NCI-H146 (cell line): ENCODE measurements around the gene DLX5.
"Not testable (repeated sequence)": the region's sequence is repeated elsewhere in the genome, so short reads cannot be mapped to it uniquely, and the experiment has no call there.

Source experiments
- DNase-seq: peaks from one replicate; lab custom pipeline; 2025; lab: John Stamatoyannopoulos, UW

DLX5 gene

GRCh38 chr7:97024209-97025129 lies at the start of gene DLX5:
Gene DLX5 (minus strand): TSS chr7:97024831. CDS start chr7:97024623, 208 bp downstream.
- DNase-seq, result peak; percentile 98

- DNase-seq, result not testable (repeated sequence)
Observed at GRCh38 chr7:97072025-97072424, 47.4 kb upstream of the DLX5 start.

GRCh38 chr7:97064972-97065587 lies 40.4 kb upstream of the DLX5 start:
- DNase-seq, result peak; percentile 74

GRCh38 chr7:97064020-97064419 lies 39.4 kb upstream of the DLX5 start:
- DNase-seq, result no peak

GRCh38 chr7:97043281-97043680 lies 18.6 kb upstream of the DLX5 start:
- DNase-seq, result no peak

GRCh38 chr7:97039374-97040065 lies 14.9 kb upstream of the DLX5 start:
- DNase-seq, result no peak

- DNase-seq, result not testable (repeated sequence)
Observed at GRCh38 chr7:97034213-97034852, 9.7 kb upstream of the DLX5 start.

- peak; percentile 94 for DNase-seq
Observed at GRCh38 chr7:97027427-97028234, 3.0 kb upstream of the DLX5 start.

- no peak for DNase-seq
Observed at GRCh38 chr7:97026715-97027426, 2.2 kb upstream of the DLX5 start.

GRCh38 chr7:97025983-97026714 lies 1.5 kb upstream of the DLX5 start:
- no peak for DNase-seq

GRCh38 chr7:97025130-97025499 lies 484 bp upstream of the DLX5 start:
- DNase-seq, result no peak

GRCh38 chr7:97022491-97023306 lies 1.9 kb downstream of the DLX5 start:
- no peak for DNase-seq

- no peak for DNase-seq
Observed at GRCh38 chr7:97021747-97022490, 2.7 kb downstream of the DLX5 start.

- no peak for DNase-seq
Observed at GRCh38 chr7:97020996-97021746, 3.5 kb downstream of the DLX5 start.

- DNase-seq, result no peak
Observed at GRCh38 chr7:97020601-97020995, 4.0 kb downstream of the DLX5 start.

- DNase-seq, result peak; percentile 86
Observed at GRCh38 chr7:97019710-97020225, 4.9 kb downstream of the DLX5 start.

- DNase-seq, result no peak
Observed at GRCh38 chr7:97018791-97019531, 5.7 kb downstream of the DLX5 start.
